HL-60 (cell line): Measurements from ENCODE around the gene GBGT1.

Experiments
- DNase-seq, 2 experiments: peaks; one replicate each; pipeline ENCODE4 v3.0.0-alpha.2; 2010 to 2020; ENCODE audit warnings: low read depth in 1 of 2, low spot score in 1 of 2
- H3K27ac ChIP-seq: fragments of 250-450 bp; sonication (Bioruptor Pico); replicated peaks from 2 replicates; pipeline ENCODE4 v1.5.1; 2020; ENCODE audit warnings: mild to moderate bottlenecking, moderate library complexity
- H3K27me3 ChIP-seq: fragments of 250-450 bp; sonication (Bioruptor Pico); 2 replicates; pipeline ENCODE4 v1.5.1; 2021; ENCODE audit warnings: mild to moderate bottlenecking, moderate library complexity; ENCODE audit not compliant: insufficient read depth, poor library complexity, severe bottlenecking
- H3K4me3 ChIP-seq: replicated peaks from 2 replicates; pipeline ENCODE4 v1.5.1; 2011; ENCODE audit warnings: mild to moderate bottlenecking, control low read depth, low read length; ENCODE audit not compliant: insufficient read depth
- TF ChIP-seq, protein P1 (sequence below): IDR thresholded peaks from one replicate; pipeline ENCODE4 v1.5.1; 2011; ENCODE audit warnings: low read length, control low read depth, inconsistent platforms; ENCODE audit not compliant: insufficient read depth
- TF ChIP-seq, protein P2 (sequence below): IDR thresholded peaks from 2 replicates; pipeline ENCODE4 v1.6.1; 2012; ENCODE audit warnings: low read depth; ENCODE audit not compliant: insufficient replicate concordance

Gene GBGT1

DNA sequence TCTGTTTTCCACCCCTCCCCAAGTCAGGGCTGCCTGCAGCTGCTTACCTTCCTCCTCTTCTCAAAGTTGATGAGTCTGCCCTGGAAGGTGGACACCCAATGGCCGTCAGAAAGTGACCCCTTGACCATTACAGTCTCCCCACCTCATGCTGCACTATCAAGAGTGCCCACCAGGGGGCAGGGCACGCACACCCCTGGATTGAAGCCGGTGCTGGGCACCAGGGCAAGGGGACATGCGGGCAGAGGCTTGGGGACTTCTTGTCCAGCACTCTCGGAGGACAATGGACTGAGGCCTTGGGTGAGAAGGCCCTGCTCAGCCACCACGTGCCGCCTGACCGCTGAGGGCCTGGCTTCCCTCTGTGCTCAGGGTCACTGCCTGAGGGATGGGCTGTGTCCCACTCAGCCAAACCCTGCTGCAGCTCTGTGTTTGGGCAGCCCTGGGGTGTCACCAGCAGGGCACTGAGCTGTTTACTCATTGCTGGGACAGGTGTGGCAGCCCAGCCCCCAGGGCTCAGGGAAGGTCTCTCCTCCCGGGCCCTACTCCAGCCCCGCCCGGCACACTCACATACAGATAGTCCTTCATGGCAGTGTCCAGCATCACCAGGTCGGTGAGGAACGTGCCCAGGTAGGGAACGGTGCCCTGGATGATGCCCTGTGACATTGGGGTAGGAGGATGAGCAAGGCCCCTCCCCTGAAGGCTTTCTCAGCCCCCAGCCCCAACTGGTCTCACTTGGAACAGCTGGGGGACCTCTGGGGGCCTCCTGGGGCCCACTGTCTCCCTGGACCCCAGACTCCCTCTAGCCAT lies 60.3 kb downstream of the GBGT1 start:
- TF ChIP-seq, protein P1, sequence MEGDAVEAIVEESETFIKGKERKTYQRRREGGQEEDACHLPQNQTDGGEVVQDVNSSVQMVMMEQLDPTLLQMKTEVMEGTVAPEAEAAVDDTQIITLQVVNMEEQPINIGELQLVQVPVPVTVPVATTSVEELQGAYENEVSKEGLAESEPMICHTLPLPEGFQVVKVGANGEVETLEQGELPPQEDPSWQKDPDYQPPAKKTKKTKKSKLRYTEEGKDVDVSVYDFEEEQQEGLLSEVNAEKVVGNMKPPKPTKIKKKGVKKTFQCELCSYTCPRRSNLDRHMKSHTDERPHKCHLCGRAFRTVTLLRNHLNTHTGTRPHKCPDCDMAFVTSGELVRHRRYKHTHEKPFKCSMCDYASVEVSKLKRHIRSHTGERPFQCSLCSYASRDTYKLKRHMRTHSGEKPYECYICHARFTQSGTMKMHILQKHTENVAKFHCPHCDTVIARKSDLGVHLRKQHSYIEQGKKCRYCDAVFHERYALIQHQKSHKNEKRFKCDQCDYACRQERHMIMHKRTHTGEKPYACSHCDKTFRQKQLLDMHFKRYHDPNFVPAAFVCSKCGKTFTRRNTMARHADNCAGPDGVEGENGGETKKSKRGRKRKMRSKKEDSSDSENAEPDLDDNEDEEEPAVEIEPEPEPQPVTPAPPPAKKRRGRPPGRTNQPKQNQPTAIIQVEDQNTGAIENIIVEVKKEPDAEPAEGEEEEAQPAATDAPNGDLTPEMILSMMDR, result peak; percentile 80
- TF ChIP-seq, protein P2, sequence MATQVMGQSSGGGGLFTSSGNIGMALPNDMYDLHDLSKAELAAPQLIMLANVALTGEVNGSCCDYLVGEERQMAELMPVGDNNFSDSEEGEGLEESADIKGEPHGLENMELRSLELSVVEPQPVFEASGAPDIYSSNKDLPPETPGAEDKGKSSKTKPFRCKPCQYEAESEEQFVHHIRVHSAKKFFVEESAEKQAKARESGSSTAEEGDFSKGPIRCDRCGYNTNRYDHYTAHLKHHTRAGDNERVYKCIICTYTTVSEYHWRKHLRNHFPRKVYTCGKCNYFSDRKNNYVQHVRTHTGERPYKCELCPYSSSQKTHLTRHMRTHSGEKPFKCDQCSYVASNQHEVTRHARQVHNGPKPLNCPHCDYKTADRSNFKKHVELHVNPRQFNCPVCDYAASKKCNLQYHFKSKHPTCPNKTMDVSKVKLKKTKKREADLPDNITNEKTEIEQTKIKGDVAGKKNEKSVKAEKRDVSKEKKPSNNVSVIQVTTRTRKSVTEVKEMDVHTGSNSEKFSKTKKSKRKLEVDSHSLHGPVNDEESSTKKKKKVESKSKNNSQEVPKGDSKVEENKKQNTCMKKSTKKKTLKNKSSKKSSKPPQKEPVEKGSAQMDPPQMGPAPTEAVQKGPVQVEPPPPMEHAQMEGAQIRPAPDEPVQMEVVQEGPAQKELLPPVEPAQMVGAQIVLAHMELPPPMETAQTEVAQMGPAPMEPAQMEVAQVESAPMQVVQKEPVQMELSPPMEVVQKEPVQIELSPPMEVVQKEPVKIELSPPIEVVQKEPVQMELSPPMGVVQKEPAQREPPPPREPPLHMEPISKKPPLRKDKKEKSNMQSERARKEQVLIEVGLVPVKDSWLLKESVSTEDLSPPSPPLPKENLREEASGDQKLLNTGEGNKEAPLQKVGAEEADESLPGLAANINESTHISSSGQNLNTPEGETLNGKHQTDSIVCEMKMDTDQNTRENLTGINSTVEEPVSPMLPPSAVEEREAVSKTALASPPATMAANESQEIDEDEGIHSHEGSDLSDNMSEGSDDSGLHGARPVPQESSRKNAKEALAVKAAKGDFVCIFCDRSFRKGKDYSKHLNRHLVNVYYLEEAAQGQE, result no peak
- peak in 1 of 2 experiments; percentile 31 for DNase-seq
- Histone ChIP-seq H3K4me3 (no peak overlapping the region), H3K27ac (0 out of 2 replicates have a peak overlapping the region, but pooled peaks have one; percentile 5), H3K27me3 (no peaks in the 10 kb centered on the region)
